GM23338 (cell line): ENCODE results near the gene SESN1. TPM values are rescaled to one million over a fixed set of nuclear protein-coding genes. Genes with fewer than 3 reads are reported as not detected.

Source experiments
- ATAC-seq: fragments of 200-7000 bp; cut with Tn5 transposase; 3 replicates; pipeline ENCODE4 v1.9.1; 2020
- DNase-seq: peaks from one replicate; pipeline ENCODE4 v3.0.0-alpha.2; 2015; ENCODE audit warnings: low spot score
- H2AFZ ChIP-seq: fragments of 200-600 bp; sonication (generic); 2 replicates; pipeline ENCODE4 v1.8.0; 2016; ENCODE audit warnings: antibody characterized with exemption, mild to moderate bottlenecking, moderate library complexity
- H3F3A ChIP-seq: fragments of 200-600 bp; sonication (generic); replicated peaks from 2 replicates; pipeline ENCODE4 v1.8.0; 2017; ENCODE audit warnings: antibody characterized with exemption, mixed run types, low read depth
- H3K27ac ChIP-seq: fragments of 200-600 bp; sonication (generic); 2 replicates; pipeline ENCODE4 v1.6.1; 2016; ENCODE audit warnings: low read depth
- H3K27me3 ChIP-seq: fragments of 200-600 bp; sonication (generic); 2 replicates; pipeline ENCODE4 v1.8.0; 2016; ENCODE audit warnings: mild to moderate bottlenecking, mixed run types, moderate library complexity; ENCODE audit not compliant: insufficient read depth
- H3K36me3 ChIP-seq: fragments of 200-600 bp; sonication (generic); 2 replicates; pipeline ENCODE4 v1.8.0; 2016; ENCODE audit warnings: mild to moderate bottlenecking; ENCODE audit not compliant: insufficient read depth
- H3K4me1 ChIP-seq: fragments of 200-600 bp; sonication (generic); 2 replicates; pipeline ENCODE4 v1.8.0; 2016; ENCODE audit warnings: mild to moderate bottlenecking, moderate library complexity; ENCODE audit not compliant: insufficient read depth
- H3K4me2 ChIP-seq: fragments of 200-600 bp; sonication (generic); 2 replicates; pipeline ENCODE4 v1.7.1; 2017; ENCODE audit warnings: mixed run types
- H3K4me3 ChIP-seq: fragments of 200-600 bp; sonication (generic); 2 replicates; pipeline ENCODE4 v1.6.1; 2016; ENCODE audit warnings: mixed run types
- H3K79me2 ChIP-seq: fragments of 200-600 bp; sonication (generic); replicated peaks from 2 replicates; pipeline ENCODE4 v1.8.0; 2017; ENCODE audit warnings: mild to moderate bottlenecking; ENCODE audit not compliant: insufficient read depth
- H3K9me2 ChIP-seq: fragments of 200-600 bp; sonication (generic); 2 replicates; pipeline ENCODE4 v1.8.0; 2017; ENCODE audit not compliant: insufficient read depth
- H4K20me1 ChIP-seq: fragments of 200-600 bp; sonication (generic); replicated peaks from 2 replicates; pipeline ENCODE4 v1.8.0; 2017; ENCODE audit warnings: mild to moderate bottlenecking; ENCODE audit not compliant: insufficient read depth
- H3K27ac Mint-ChIP-seq: 2 replicates; pipeline ENCODE4 v1.8.0; 2020; ENCODE audit warnings: inconsistent platforms, mild to moderate bottlenecking, moderate library complexity, mixed read lengths
- H3K27me3 Mint-ChIP-seq: 3 replicates; pipeline ENCODE4 v1.8.0; 2022; ENCODE audit warnings: low read depth, mild to moderate bottlenecking, moderate library complexity, mixed read lengths, inconsistent platforms; ENCODE audit not compliant: insufficient read depth, poor library complexity
- H3K36me3 Mint-ChIP-seq: 3 replicates; pipeline ENCODE4 v1.8.0; 2021; ENCODE audit warnings: low read depth, mild to moderate bottlenecking, inconsistent platforms, moderate library complexity, mixed read lengths
- H3K4me1 Mint-ChIP-seq: 3 replicates; pipeline ENCODE4 v1.8.0; 2020; ENCODE audit warnings: mild to moderate bottlenecking, inconsistent platforms, mixed read lengths
- H3K4me3 Mint-ChIP-seq: 3 replicates; pipeline ENCODE4 v1.8.0; 2021; ENCODE audit warnings: moderate library complexity, mild to moderate bottlenecking, inconsistent platforms, mixed read lengths
- H3K9me3 Mint-ChIP-seq: 3 replicates; pipeline ENCODE4 v1.8.0; 2020; ENCODE audit warnings: moderate library complexity, mild to moderate bottlenecking, inconsistent platforms, mixed read lengths
- CREB1 ChIP-seq: fragments of 250-450 bp; sonication (Bioruptor Pico); IDR thresholded peaks from 2 replicates; pipeline ENCODE4 v1.5.0; 2020; ENCODE audit warnings: low read depth, mild to moderate bottlenecking, moderate library complexity
- EZH2 ChIP-seq: fragments of 200-600 bp; sonication (generic); IDR thresholded peaks from one replicate; pipeline ENCODE4 v1.8.0; 2017; ENCODE audit warnings: antibody characterized with exemption, mild to moderate bottlenecking, low read depth; ENCODE audit not compliant: unreplicated experiment
- EZH2phosphoT487 ChIP-seq: fragments of 200-600 bp; sonication (generic); IDR thresholded peaks from one replicate; pipeline ENCODE4 v1.8.1; 2018; ENCODE audit warnings: antibody characterized with exemption; ENCODE audit not compliant: unreplicated experiment
- JUNB ChIP-seq: IDR thresholded peaks from one replicate; pipeline ENCODE4 v1.6.1; 2016; ENCODE audit warnings: antibody characterized with exemption; ENCODE audit not compliant: unreplicated experiment
- POLR2AphosphoS5 ChIP-seq: IDR thresholded peaks from 2 replicates; pipeline ENCODE4 v1.6.1; 2016; ENCODE audit warnings: antibody characterized with exemption, low read depth
- ZNF114 ChIP-seq: fragments of 250-450 bp; sonication (Bioruptor Pico); IDR thresholded peaks from 2 replicates; pipeline ENCODE4 v1.5.0; 2020; ENCODE audit warnings: mild to moderate bottlenecking, moderate library complexity
- polyA plus RNA-seq: library from polyadenylated mRNA; unstranded; fragments of >200 nt; fragmentation: Nextera tagmentation; extraction: Ambion mirVana; gene quantifications from 2 replicates; pipeline ENCODE4 v1.2.1, GENCODE V29; 2016
- total RNA-seq: library from RNA; depleted of rRNA; stranded (reverse); fragments of >200 nt; shearing (Covaris generic); gene quantifications from 2 replicates; pipeline ENCODE4 v1.2.3, GENCODE V29; 2014
- TF ChIP-seq, protein P1 (sequence below), 2 experiments: fragments of 200-600 bp in 1 of 2; sonication (generic) in 1 of 2; conservative IDR thresholded peaks; 2 replicates each; pipeline versions ENCODE4 v1.5.1 to v1.6.1; 2016 to 2017; ENCODE audit warnings: antibody characterized with exemption in 2 of 2, low read depth in 2 of 2, mild to moderate bottlenecking in 2 of 2, moderate library complexity in 1 of 2
- TF ChIP-seq, protein P2 (sequence below): fragments of 250-450 bp; sonication (Bioruptor Pico); IDR thresholded peaks from 2 replicates; pipeline ENCODE4 v1.5.0; 2020; ENCODE audit warnings: mild to moderate bottlenecking, moderate library complexity
- TF ChIP-seq, protein P3 (sequence below): IDR thresholded peaks from 2 replicates; pipeline ENCODE4 v1.6.1; 2016; ENCODE audit warnings: antibody characterized with exemption

SESN1 gene
- total and polyA plus RNA-seq, 2 experiments from 2014 or later = 26.2 to 36.4 TPM

DNA sequence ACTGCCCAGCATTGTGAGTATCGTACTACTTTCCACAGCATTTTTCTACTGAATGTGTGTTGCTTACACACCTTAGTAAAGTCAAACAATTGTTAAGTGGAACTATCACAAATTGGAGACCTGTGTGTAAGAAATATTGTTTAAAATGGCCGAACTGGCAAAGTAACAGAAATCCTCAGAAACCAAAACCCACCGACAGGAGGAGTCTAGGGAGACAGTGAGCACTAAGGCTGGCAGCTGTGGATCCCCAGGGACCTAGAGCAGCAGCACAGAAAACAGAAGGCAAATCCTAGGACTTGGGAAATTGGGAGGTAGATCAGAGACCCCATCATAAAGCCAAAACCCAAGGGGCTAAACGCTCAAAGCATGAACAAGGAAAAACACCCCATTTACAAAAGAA is 69.9 kb downstream of the SESN1 start:
- Histone ChIP-seq H3K79me2 (no peaks in the 10 kb centered on the region), H3F3A (no peaks in the 10 kb centered on the region), H3K4me1 (no peaks in the 10 kb centered on the region), H3K4me3 (no peak overlapping the region), H2AFZ (no peak overlapping the region), H4K20me1 (no peaks in the 10 kb centered on the region), H3K4me2 (no peak overlapping the region), H3K36me3 (no peaks in the 10 kb centered on the region), H3K27me3 (no peaks in the 10 kb centered on the region), H3K27ac (no peak overlapping the region), H3K9me2 (no peaks in the 10 kb centered on the region)
- Mint-ChIP-seq H3K4me1 (peaks cover 6% of the 10 kb centered on the region; the same call in 2 of the 3 replicates), H3K36me3 (no peaks in the 10 kb centered on the region), H3K27me3 (peaks cover 4% of the 10 kb centered on the region), H3K27ac (no peak overlapping the region), H3K9me3 (no peaks in the 10 kb centered on the region), H3K4me3 (no peak overlapping the region)
- ATAC-seq (peak; percentile 88), DNase-seq (peak; percentile 67)
- TF ChIP-seq, protein P1, sequence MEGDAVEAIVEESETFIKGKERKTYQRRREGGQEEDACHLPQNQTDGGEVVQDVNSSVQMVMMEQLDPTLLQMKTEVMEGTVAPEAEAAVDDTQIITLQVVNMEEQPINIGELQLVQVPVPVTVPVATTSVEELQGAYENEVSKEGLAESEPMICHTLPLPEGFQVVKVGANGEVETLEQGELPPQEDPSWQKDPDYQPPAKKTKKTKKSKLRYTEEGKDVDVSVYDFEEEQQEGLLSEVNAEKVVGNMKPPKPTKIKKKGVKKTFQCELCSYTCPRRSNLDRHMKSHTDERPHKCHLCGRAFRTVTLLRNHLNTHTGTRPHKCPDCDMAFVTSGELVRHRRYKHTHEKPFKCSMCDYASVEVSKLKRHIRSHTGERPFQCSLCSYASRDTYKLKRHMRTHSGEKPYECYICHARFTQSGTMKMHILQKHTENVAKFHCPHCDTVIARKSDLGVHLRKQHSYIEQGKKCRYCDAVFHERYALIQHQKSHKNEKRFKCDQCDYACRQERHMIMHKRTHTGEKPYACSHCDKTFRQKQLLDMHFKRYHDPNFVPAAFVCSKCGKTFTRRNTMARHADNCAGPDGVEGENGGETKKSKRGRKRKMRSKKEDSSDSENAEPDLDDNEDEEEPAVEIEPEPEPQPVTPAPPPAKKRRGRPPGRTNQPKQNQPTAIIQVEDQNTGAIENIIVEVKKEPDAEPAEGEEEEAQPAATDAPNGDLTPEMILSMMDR (conservative IDR thresholded peaks at IDR 0.05; ENCODE audit: low read depth in 2 of 2) = peak; percentile 47 to 50
- no peak for TF ChIP-seq ZNF114 (CRISPR knock-in tag)

DNA sequence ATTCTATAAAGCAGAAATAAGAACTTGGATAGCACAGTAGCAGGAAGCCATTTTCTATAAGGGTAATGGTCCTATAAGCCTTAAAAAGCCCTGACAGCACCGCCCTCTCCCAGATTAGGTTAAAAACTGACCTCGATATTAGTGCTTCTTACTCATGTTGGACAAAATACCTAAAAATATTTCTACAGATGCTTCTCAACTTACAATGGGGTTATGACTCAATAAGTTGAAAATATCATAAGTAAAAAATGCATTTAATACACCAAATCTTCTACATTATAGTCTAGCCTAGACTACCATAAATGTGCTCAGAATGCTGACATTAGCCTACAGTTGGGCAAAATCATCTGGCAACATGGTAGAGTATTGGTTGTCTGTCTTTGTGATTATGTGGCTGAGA is 70.3 kb downstream of the SESN1 start:
- Mint-ChIP-seq H3K9me3 (no peaks in the 10 kb centered on the region), H3K27ac (no peak overlapping the region), H3K27me3 (peaks cover 4% of the 10 kb centered on the region), H3K4me1 (peaks cover 8% of the 10 kb centered on the region; the same call in 2 of the 3 replicates), H3K4me3 (no peak overlapping the region), H3K36me3 (no peaks in the 10 kb centered on the region)
- no peaks in the 10 kb centered on the region for H3K79me2 ChIP-seq
- no peak overlapping the region for H3K4me2 ChIP-seq
- no peaks in the 10 kb centered on the region for H3K4me1 ChIP-seq
- H3K36me3 ChIP-seq = no peaks in the 10 kb centered on the region
- DNase-seq = no peak
- H3F3A ChIP-seq = no peaks in the 10 kb centered on the region
- H3K9me2 ChIP-seq = no peaks in the 10 kb centered on the region
- no peak overlapping the region for H3K27ac ChIP-seq
- no peak overlapping the region for H2AFZ ChIP-seq
- TF ChIP-seq CREB1 (CRISPR knock-in tag) (no peak), JUNB (no peak), EZH2phosphoT487 (no peak), POLR2AphosphoS5 (no peak), EZH2 (no peak), ZNF114 (CRISPR knock-in tag) (no peak)
- TF ChIP-seq, protein P2, sequence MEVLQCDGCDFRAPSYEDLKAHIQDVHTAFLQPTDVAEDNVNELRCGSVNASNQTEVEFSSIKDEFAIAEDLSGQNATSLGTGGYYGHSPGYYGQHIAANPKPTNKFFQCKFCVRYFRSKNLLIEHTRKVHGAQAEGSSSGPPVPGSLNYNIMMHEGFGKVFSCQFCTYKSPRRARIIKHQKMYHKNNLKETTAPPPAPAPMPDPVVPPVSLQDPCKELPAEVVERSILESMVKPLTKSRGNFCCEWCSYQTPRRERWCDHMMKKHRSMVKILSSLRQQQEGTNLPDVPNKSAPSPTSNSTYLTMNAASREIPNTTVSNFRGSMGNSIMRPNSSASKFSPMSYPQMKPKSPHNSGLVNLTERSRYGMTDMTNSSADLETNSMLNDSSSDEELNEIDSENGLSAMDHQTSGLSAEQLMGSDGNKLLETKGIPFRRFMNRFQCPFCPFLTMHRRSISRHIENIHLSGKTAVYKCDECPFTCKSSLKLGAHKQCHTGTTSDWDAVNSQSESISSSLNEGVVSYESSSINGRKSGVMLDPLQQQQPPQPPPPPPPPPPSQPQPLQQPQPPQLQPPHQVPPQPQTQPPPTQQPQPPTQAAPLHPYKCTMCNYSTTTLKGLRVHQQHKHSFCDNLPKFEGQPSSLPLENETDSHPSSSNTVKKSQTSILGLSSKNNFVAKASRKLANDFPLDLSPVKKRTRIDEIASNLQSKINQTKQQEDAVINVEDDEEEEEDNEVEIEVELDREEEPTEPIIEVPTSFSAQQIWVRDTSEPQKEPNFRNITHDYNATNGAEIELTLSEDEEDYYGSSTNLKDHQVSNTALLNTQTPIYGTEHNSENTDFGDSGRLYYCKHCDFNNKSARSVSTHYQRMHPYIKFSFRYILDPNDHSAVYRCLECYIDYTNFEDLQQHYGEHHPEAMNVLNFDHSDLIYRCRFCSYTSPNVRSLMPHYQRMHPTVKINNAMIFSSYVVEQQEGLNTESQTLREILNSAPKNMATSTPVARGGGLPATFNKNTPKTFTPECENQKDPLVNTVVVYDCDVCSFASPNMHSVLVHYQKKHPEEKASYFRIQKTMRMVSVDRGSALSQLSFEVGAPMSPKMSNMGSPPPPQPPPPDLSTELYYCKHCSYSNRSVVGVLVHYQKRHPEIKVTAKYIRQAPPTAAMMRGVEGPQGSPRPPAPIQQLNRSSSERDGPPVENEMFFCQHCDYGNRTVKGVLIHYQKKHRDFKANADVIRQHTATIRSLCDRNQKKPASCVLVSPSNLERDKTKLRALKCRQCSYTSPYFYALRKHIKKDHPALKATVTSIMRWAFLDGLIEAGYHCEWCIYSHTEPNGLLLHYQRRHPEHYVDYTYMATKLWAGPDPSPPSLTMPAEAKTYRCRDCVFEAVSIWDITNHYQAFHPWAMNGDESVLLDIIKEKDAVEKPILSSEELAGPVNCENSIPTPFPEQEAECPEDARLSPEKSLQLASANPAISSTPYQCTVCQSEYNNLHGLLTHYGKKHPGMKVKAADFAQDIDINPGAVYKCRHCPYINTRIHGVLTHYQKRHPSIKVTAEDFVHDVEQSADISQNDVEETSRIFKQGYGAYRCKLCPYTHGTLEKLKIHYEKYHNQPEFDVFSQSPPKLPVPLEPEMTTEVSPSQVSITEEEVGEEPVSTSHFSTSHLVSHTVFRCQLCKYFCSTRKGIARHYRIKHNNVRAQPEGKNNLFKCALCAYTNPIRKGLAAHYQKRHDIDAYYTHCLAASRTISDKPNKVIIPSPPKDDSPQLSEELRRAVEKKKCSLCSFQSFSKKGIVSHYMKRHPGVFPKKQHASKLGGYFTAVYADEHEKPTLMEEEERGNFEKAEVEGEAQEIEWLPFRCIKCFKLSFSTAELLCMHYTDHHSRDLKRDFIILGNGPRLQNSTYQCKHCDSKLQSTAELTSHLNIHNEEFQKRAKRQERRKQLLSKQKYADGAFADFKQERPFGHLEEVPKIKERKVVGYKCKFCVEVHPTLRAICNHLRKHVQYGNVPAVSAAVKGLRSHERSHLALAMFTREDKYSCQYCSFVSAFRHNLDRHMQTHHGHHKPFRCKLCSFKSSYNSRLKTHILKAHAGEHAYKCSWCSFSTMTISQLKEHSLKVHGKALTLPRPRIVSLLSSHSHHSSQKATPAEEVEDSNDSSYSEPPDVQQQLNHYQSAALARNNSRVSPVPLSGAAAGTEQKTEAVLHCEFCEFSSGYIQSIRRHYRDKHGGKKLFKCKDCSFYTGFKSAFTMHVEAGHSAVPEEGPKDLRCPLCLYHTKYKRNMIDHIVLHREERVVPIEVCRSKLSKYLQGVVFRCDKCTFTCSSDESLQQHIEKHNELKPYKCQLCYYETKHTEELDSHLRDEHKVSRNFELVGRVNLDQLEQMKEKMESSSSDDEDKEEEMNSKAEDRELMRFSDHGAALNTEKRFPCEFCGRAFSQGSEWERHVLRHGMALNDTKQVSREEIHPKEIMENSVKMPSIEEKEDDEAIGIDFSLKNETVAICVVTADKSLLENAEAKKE (CRISPR knock-in tag) = no peak
- TF ChIP-seq, protein P1 (conservative IDR thresholded peaks at IDR 0.05; ENCODE audit: low read depth in 2 of 2) = no peak
- TF ChIP-seq, protein P3, sequence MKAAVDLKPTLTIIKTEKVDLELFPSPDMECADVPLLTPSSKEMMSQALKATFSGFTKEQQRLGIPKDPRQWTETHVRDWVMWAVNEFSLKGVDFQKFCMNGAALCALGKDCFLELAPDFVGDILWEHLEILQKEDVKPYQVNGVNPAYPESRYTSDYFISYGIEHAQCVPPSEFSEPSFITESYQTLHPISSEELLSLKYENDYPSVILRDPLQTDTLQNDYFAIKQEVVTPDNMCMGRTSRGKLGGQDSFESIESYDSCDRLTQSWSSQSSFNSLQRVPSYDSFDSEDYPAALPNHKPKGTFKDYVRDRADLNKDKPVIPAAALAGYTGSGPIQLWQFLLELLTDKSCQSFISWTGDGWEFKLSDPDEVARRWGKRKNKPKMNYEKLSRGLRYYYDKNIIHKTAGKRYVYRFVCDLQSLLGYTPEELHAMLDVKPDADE = no peak
- no peaks in the 10 kb centered on the region for H3K27me3 ChIP-seq
- H3K4me3 ChIP-seq = no peak overlapping the region
- ATAC-seq = no peak
- H4K20me1 ChIP-seq = no peaks in the 10 kb centered on the region
